Esophagus squamous epithelium (tissue), 4 donors: Measurements from ENCODE around the gene MID1.

ENCODE experiments used
- POLR2A ChIP-seq, 4 donors: fragments of 450-650 bp; IDR thresholded peaks; one replicate each; pipeline ENCODE4 v1.6.1; 2017; ENCODE audit warnings: antibody characterized with exemption in 4 of 4, mild to moderate bottlenecking in 4 of 4, moderate library complexity in 3 of 4
- TF ChIP-seq, protein P1 (sequence below), 6 experiments: fragments of 450-650 bp in 4 of 6; fragments of 200-600 bp in 2 of 6; sonication (generic) in 2 of 6; IDR thresholded peaks; one replicate each; pipeline ENCODE4 v1.5.1; 2016 to 2019; ENCODE audit warnings: antibody characterized with exemption in 6 of 6, mild to moderate bottlenecking in 4 of 6, moderate library complexity in 4 of 6

DNA sequence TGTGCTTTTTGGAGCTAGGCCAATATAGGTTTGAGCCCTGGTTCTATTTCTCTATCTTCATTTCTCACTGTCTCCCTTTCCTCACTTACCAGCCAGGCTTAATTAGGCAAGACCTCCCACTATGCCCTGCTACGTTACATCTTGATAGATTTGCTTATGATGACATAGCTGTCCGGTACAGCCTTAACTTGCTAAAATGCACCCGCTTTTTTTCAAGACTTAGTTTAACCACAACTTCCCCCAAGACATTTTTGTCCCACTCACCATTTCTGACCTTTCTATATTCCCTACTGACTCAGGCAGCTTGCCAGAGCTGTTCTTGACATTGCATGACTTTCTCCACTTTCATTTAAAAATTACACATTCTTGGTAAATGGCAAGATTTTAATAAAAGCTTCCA lies 152.6 kb downstream of the MID1 start:
- TF ChIP-seq, protein P1, sequence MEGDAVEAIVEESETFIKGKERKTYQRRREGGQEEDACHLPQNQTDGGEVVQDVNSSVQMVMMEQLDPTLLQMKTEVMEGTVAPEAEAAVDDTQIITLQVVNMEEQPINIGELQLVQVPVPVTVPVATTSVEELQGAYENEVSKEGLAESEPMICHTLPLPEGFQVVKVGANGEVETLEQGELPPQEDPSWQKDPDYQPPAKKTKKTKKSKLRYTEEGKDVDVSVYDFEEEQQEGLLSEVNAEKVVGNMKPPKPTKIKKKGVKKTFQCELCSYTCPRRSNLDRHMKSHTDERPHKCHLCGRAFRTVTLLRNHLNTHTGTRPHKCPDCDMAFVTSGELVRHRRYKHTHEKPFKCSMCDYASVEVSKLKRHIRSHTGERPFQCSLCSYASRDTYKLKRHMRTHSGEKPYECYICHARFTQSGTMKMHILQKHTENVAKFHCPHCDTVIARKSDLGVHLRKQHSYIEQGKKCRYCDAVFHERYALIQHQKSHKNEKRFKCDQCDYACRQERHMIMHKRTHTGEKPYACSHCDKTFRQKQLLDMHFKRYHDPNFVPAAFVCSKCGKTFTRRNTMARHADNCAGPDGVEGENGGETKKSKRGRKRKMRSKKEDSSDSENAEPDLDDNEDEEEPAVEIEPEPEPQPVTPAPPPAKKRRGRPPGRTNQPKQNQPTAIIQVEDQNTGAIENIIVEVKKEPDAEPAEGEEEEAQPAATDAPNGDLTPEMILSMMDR (IDR thresholded peaks at IDR 0.05) = no peak
- no peak for TF ChIP-seq POLR2A (IDR thresholded peaks at IDR 0.05)
